ENCODE results near the gene RAD9A. TPM values are rescaled to one million over a fixed set of nuclear protein-coding genes. Genes with fewer than 3 reads are reported as not detected.

RAD9A gene
- polyA plus RNA-seq, 1 of the 3 experiments (the other 2 are of a cell fraction): 22.3 TPM

DNA sequence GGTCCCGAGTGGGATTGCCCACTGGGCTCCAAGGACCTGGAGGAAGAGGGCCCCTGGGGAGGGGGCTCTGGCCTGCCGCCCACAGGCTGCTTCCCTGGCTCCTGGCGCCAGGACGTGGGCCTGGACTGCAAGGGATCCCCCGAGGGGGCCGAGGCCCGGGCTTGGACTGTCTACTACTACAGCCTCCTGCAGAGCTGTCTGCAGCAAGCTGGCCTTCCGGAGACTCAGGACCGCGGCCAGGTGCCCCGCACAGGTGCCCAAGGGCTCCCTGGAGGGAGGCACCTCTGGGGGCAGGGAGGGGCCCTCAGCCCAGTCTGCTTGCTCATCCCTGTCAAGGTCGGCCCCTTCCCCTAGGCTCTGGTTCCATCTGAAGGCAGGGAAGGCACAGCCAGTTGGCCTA, 25.6 kb downstream of the RAD9A start (continued):
- no peak for TF ChIP-seq EZH2phosphoT487 (IDR thresholded peaks at IDR 0.05; ENCODE audit: borderline replicate concordance, low read depth)
- TF ChIP-seq FOSL2 (IDR thresholded peaks at IDR 0.05; ENCODE audit: borderline replicate concordance, low read depth): no peak
- no peak for TF ChIP-seq NRF1 (IDR thresholded peaks at IDR 0.05; ENCODE audit: low read depth, low read length)
- no peak for TF ChIP-seq JUND (IDR thresholded peaks at IDR 0.05)
- TF ChIP-seq POLR2AphosphoS5 (IDR thresholded peaks at IDR 0.05; ENCODE audit: low read depth, low read length): no peak
- no peak for TF ChIP-seq EP300 (IDR thresholded peaks at IDR 0.05; ENCODE audit: borderline replicate concordance in 1 of 2, low read depth in 1 of 2, low read length in 1 of 2)
- TF ChIP-seq, protein P1, sequence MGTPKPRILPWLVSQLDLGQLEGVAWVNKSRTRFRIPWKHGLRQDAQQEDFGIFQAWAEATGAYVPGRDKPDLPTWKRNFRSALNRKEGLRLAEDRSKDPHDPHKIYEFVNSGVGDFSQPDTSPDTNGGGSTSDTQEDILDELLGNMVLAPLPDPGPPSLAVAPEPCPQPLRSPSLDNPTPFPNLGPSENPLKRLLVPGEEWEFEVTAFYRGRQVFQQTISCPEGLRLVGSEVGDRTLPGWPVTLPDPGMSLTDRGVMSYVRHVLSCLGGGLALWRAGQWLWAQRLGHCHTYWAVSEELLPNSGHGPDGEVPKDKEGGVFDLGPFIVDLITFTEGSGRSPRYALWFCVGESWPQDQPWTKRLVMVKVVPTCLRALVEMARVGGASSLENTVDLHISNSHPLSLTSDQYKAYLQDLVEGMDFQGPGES (IDR thresholded peaks at IDR 0.05; ENCODE audit: low read depth, low read length): no peak
- TF ChIP-seq YY1 (IDR thresholded peaks at IDR 0.05; ENCODE audit: low read depth): no peak

- no peaks in the 10 kb centered on the region for H3K36me3 ChIP-seq (replicated peaks in 1 of 2; ENCODE audit: control insufficient read depth in 1 of 2, insufficient read depth in 2 of 2, low read length in 1 of 2)
- peaks cover 8 to 9% of the 10 kb centered on the region in 2 experiments; a peak in 2 of 4 replicates for H3K4me1 ChIP-seq (ENCODE audit: control insufficient read depth in 1 of 2, insufficient read depth in 2 of 2, low read depth in 1 of 2, low read length in 1 of 2)
- H2AFZ ChIP-seq (ENCODE audit: low read depth): no peak overlapping the region
- no peaks in the 10 kb centered on the region for H4K20me1 ChIP-seq (ENCODE audit: insufficient read depth)
- H3K27ac ChIP-seq (ENCODE audit: low read depth in 2 of 2, low read length in 1 of 2): no peak overlapping the region
- no peak overlapping the region for H3K4me2 ChIP-seq
- 94% methylated on average over 13 of the region's 26 CpGs for WGBS (ENCODE audit: low lambda C conversion rate)
- no peaks in the 10 kb centered on the region for H3K79me2 ChIP-seq (ENCODE audit: insufficient read depth)
- H3K4me3 ChIP-seq (ENCODE audit: low read depth in 2 of 2, low read length in 1 of 2): no peak overlapping the region
- H3K9me2 ChIP-seq: no peaks in the 10 kb centered on the region
- ChIA-PET CTCF (interaction anchor here (0.9 kb wide), 1 partner anchor 32 kb away, joined by 3 read pairs; no protein-coding TSS in a partner anchor), POLR2A (interaction anchor here (1.1 kb wide), 1 partner anchor 13 kb away, joined by 3 read pairs; no protein-coding TSS in a partner anchor)
- no peaks in the 10 kb centered on the region for H3F3A ChIP-seq (replicated peaks; ENCODE audit: insufficient read depth)
- TF ChIP-seq SIN3A (IDR thresholded peaks at IDR 0.05; ENCODE audit: borderline replicate concordance, low read depth, low read length): no peak
- no peak for TF ChIP-seq SMC3 (IDR thresholded peaks at IDR 0.05; ENCODE audit: low read depth, low read length)
- TF ChIP-seq FOSL2 (IDR thresholded peaks at IDR 0.05; ENCODE audit: borderline replicate concordance, low read depth): no peak
- H3K9me3 ChIP-seq: no peaks in the 10 kb centered on the region
- DNase-seq: no peak
- no peaks in the 10 kb centered on the region for H3K27me3 ChIP-seq (ENCODE audit: insufficient read depth)
- no peak overlapping the region for H3K9ac ChIP-seq
These were observed 26.9 kb downstream of the RAD9A start for GRCh38 chr11:67418476-67419281.

- Histone ChIP-seq H3K79me2 (ENCODE audit: insufficient read depth) (no peaks in the 10 kb centered on the region), H3F3A (replicated peaks; ENCODE audit: insufficient read depth) (no peaks in the 10 kb centered on the region), H3K9ac (no peak overlapping the region), H3K9me2 (no peaks in the 10 kb centered on the region), H3K4me2 (no peak overlapping the region), H3K9me3 (no peaks in the 10 kb centered on the region), H2AFZ (ENCODE audit: low read depth) (no peak overlapping the region), H3K36me3 (replicated peaks in 1 of 2; ENCODE audit: control insufficient read depth in 1 of 2, insufficient read depth in 2 of 2, low read length in 1 of 2) (no peaks in the 10 kb centered on the region), H3K4me3 (ENCODE audit: low read depth in 2 of 2, low read length in 1 of 2) (no peak overlapping the region), H3K27ac (ENCODE audit: low read depth in 2 of 2, low read length in 1 of 2) (no peak overlapping the region), H3K27me3 (ENCODE audit: insufficient read depth) (no peaks in the 10 kb centered on the region), H3K4me1 (ENCODE audit: control insufficient read depth in 1 of 2, insufficient read depth in 2 of 2, low read depth in 1 of 2, low read length in 1 of 2) (peaks cover 8 to 9% of the 10 kb centered on the region in 2 experiments; a peak in 2 of 4 replicates), H4K20me1 (ENCODE audit: insufficient read depth) (no peaks in the 10 kb centered on the region)
- POLR2A ChIA-PET: interaction anchor here (1.0 to 1.3 kb wide), 2 partner anchors 24 to 28 kb away, joined by 3 to 4 read pairs; partner anchors contain the start of gene RAD9A
- CTCF ChIA-PET: interaction anchor here (0.8 to 2.7 kb wide), 3 partner anchors 14 to 37 kb away, joined by 3 to 17 read pairs (median 4); partner anchors contain the start of gene PPP1CA
- no peak for DNase-seq
- 98% methylated on average over 8 of the region's 21 CpGs for WGBS (ENCODE audit: low lambda C conversion rate)
- TF ChIP-seq FOXM1 (IDR thresholded peaks at IDR 0.05; ENCODE audit: low read depth) (no peak), SMC3 (IDR thresholded peaks at IDR 0.05; ENCODE audit: low read depth, low read length) (no peak), JUND (IDR thresholded peaks at IDR 0.05) (no peak), ZBTB33 (IDR thresholded peaks at IDR 0.05; ENCODE audit: borderline replicate concordance, low read depth) (no peak), TEAD4 (IDR thresholded peaks at IDR 0.05; ENCODE audit: borderline replicate concordance, insufficient read depth) (no peak), RFX5 (IDR thresholded peaks at IDR 0.05; ENCODE audit: low read length) (no peak), NFIC (IDR thresholded peaks at IDR 0.05; ENCODE audit: borderline replicate concordance) (no peak), TAF1 (IDR thresholded peaks at IDR 0.05; ENCODE audit: borderline replicate concordance, low read depth, low read length) (no peak)
- TF ChIP-seq, protein P2, sequence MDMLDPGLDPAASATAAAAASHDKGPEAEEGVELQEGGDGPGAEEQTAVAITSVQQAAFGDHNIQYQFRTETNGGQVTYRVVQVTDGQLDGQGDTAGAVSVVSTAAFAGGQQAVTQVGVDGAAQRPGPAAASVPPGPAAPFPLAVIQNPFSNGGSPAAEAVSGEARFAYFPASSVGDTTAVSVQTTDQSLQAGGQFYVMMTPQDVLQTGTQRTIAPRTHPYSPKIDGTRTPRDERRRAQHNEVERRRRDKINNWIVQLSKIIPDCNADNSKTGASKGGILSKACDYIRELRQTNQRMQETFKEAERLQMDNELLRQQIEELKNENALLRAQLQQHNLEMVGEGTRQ (IDR thresholded peaks at IDR 0.05; ENCODE audit: borderline replicate concordance, low read depth, low read length): no peak
These were observed 27.7 kb downstream of the RAD9A start for GRCh38 chr11:67419325-67420049.
